Upper lobe of left lung (tissue), 4 donors: ENCODE data around the gene GRIK1.

ENCODE experiments used
- CTCF ChIP-seq, 6 experiments: fragments of 450-650 bp in 4 of 6; fragments of 200-600 bp in 2 of 6; sonication (generic) in 2 of 6; IDR thresholded peaks; one replicate each; pipeline ENCODE4 v1.5.1; 2016 to 2019; ENCODE audit warnings: antibody characterized with exemption in 6 of 6
- POLR2A ChIP-seq, 4 donors: fragments of 450-650 bp; IDR thresholded peaks; one replicate each; pipeline ENCODE4 v1.5.1; 2016 to 2017; ENCODE audit warnings: antibody characterized with exemption in 4 of 4, mild to moderate bottlenecking in 2 of 4
- POLR2AphosphoS5 ChIP-seq, 2 donors: sonication (generic); formaldehyde crosslinking; IDR thresholded peaks; one replicate each; pipeline ENCODE4 v1.5.1; 2017; ENCODE audit warnings: antibody characterized with exemption in 2 of 2

- TF ChIP-seq POLR2A (IDR thresholded peaks at IDR 0.05), result no peak
- no peak for TF ChIP-seq CTCF (IDR thresholded peaks at IDR 0.05)
- TF ChIP-seq POLR2AphosphoS5 (IDR thresholded peaks at IDR 0.05), result no peak
Observed at GRCh38 chr21:29843804-29844203, 96.0 kb downstream of the GRIK1 start.
